Mesothelial cell of epicardium (in vitro differentiated cells): ENCODE data around the gene ABI2. TPM values are rescaled to one million over a fixed set of nuclear protein-coding genes. Genes with fewer than 3 reads are reported as not detected.
A peak's percentile ranks its signal among the peaks of the same experiment; 100 is the strongest.

Experiments used
- DNase-seq, 2 experiments: peaks; one replicate each; pipeline ENCODE4 v3.0.0; 2021; ENCODE audit warnings: low spot score in 2 of 2; ENCODE audit not compliant: unreplicated experiment in 2 of 2
- H3K27ac Mint-ChIP-seq: 2 replicates; pipeline ENCODE4 v1.8.0; 2021; ENCODE audit warnings: mixed read lengths
- H3K27me3 Mint-ChIP-seq: 2 replicates; pipeline ENCODE4 v1.8.0; 2021; ENCODE audit warnings: low read depth, mixed read lengths
- H3K36me3 Mint-ChIP-seq: 2 replicates; pipeline ENCODE4 v1.8.0; 2021; ENCODE audit warnings: mixed read lengths
- H3K4me1 Mint-ChIP-seq: 2 replicates; pipeline ENCODE4 v1.8.0; 2021; ENCODE audit warnings: mixed read lengths
- H3K4me3 Mint-ChIP-seq: 2 replicates; pipeline ENCODE4 v1.8.0; 2021; ENCODE audit warnings: mild to moderate bottlenecking, moderate library complexity, mixed read lengths
- H3K9me3 Mint-ChIP-seq: 2 replicates; pipeline ENCODE4 v1.8.0; 2021; ENCODE audit warnings: mixed read lengths
- CTCF ChIP-seq: fragments of 200-600 bp; sonication (generic); IDR thresholded peaks from one replicate; pipeline ENCODE4 v1.5.0; 2021; ENCODE audit warnings: antibody characterized with exemption; ENCODE audit not compliant: unreplicated experiment
- total RNA-seq: library from RNA; stranded (reverse); gene quantifications from 3 replicates; pipeline ENCODE4 v1.2.1, GENCODE V29; 2021

Gene ABI2
- total RNA-seq, 1 donor from 2014 or later, result 118 TPM

- H3K36me3 Mint-ChIP-seq, result peaks cover 15% of the 10 kb centered on the region
- H3K27ac Mint-ChIP-seq, result peak overlapping the region; percentile 33
- DNase-seq, result no peak
- TF ChIP-seq CTCF, result no peak
- peaks cover 3% of the 10 kb centered on the region for H3K4me1 Mint-ChIP-seq
- H3K4me3 Mint-ChIP-seq, result no peak overlapping the region
- no peaks in the 10 kb centered on the region for H3K27me3 Mint-ChIP-seq
- no peaks in the 10 kb centered on the region for H3K9me3 Mint-ChIP-seq
Observed at GRCh38 chr2:203436496-203436895, 108.3 kb downstream of the ABI2 start.

GRCh38 chr2:203437511-203437910 is 109.3 kb downstream of the ABI2 start:
- H3K27me3 Mint-ChIP-seq, result no peaks in the 10 kb centered on the region
- no peak for TF ChIP-seq CTCF
- H3K27ac Mint-ChIP-seq, result peak overlapping the region; percentile 49
- H3K4me1 Mint-ChIP-seq, result peaks cover 12% of the 10 kb centered on the region
- no peaks in the 10 kb centered on the region for H3K9me3 Mint-ChIP-seq
- peaks cover 14% of the 10 kb centered on the region for H3K36me3 Mint-ChIP-seq
- no peak for DNase-seq
- H3K4me3 Mint-ChIP-seq, result no peak overlapping the region

- H3K27ac Mint-ChIP-seq, result no peak overlapping the region
- H3K36me3 Mint-ChIP-seq, result peaks cover 13% of the 10 kb centered on the region
- H3K4me3 Mint-ChIP-seq, result no peak overlapping the region
Observed at GRCh38 chr2:203438528-203438927, 110.3 kb downstream of the ABI2 start.

GRCh38 chr2:203440671-203441070 is 112.5 kb downstream of the ABI2 start:
- no peaks in the 10 kb centered on the region for H3K9me3 Mint-ChIP-seq
- H3K4me3 Mint-ChIP-seq, result no peak overlapping the region
- no peak for TF ChIP-seq CTCF
- H3K27ac Mint-ChIP-seq, result no peak overlapping the region
- H3K4me1 Mint-ChIP-seq, result peaks cover 12% of the 10 kb centered on the region
- peaks cover 15% of the 10 kb centered on the region for H3K36me3 Mint-ChIP-seq
- H3K27me3 Mint-ChIP-seq, result no peaks in the 10 kb centered on the region
- DNase-seq, result no peak

More at GRCh38 chr2:203438528-203438927, 110.3 kb downstream of the ABI2 start:
- Mint-ChIP-seq H3K4me1 (peaks cover 15% of the 10 kb centered on the region), H3K27me3 (no peaks in the 10 kb centered on the region), H3K9me3 (no peaks in the 10 kb centered on the region)
- TF ChIP-seq CTCF, result no peak
- no peak for DNase-seq

- DNase-seq, result no peak
- Mint-ChIP-seq H3K4me1 (peaks cover 12% of the 10 kb centered on the region), H3K27me3 (no peaks in the 10 kb centered on the region), H3K27ac (peak overlapping the region; percentile 74), H3K9me3 (no peaks in the 10 kb centered on the region), H3K36me3 (peaks cover 22% of the 10 kb centered on the region), H3K4me3 (no peak overlapping the region)
- TF ChIP-seq CTCF, result no peak
Observed at GRCh38 chr2:203441463-203441862, 113.3 kb downstream of the ABI2 start.

- peak overlapping the region; percentile 73 for H3K27ac Mint-ChIP-seq
- peaks cover 12% of the 10 kb centered on the region for H3K4me1 Mint-ChIP-seq
- H3K36me3 Mint-ChIP-seq, result peaks cover 24% of the 10 kb centered on the region
- DNase-seq, result no peak
- H3K4me3 Mint-ChIP-seq, result no peak overlapping the region
- no peaks in the 10 kb centered on the region for H3K27me3 Mint-ChIP-seq
- no peaks in the 10 kb centered on the region for H3K9me3 Mint-ChIP-seq
- no peak for TF ChIP-seq CTCF
Observed at GRCh38 chr2:203442463-203442862, 114.3 kb downstream of the ABI2 start.
